ENCODE measurements around the gene HOXA11. TPM values are rescaled to one million over a fixed set of nuclear protein-coding genes. Genes with fewer than 3 reads are reported as not detected.

HOXA11 gene
- total and polyA plus RNA-seq, 10 donors: not detected

- TF ChIP-seq POLR2AphosphoS5 (IDR thresholded peaks at IDR 0.05): no peak
- TF ChIP-seq POLR2A (IDR thresholded peaks at IDR 0.05): no peak
- no peak for TF ChIP-seq CTCF (IDR thresholded peaks at IDR 0.05 in 8 of 11, conservative IDR thresholded peaks at IDR 0.05 in 3 of 11)
- Histone ChIP-seq H3K36me3 (no peaks in the 10 kb centered on the region), H3K9me3 (no peaks in the 10 kb centered on the region), H3K4me3 (no peak overlapping the region), H3K27ac (no peak overlapping the region), H3K4me1 (peaks cover 0 to 19% (median 14%) of the 10 kb centered on the region in 6 donors), H3K27me3 (replicated peaks in 1 of 7) (peaks cover 14 to 92% (median 80%) of the 10 kb centered on the region in 7 donors)
- DNase-seq: no peak
- intact Hi-C loops (cut with DNase I; ENCODE audit: low total_unique reads): no loop called here
Observed at GRCh38 chr7:27223941-27224575, 39.0 kb upstream of the HOXA11 start.

GRCh38 chr7:27221201-27221797, 36.3 kb upstream of the HOXA11 start:
- no peak for TF ChIP-seq POLR2AphosphoS5 (IDR thresholded peaks at IDR 0.05)
- no peak for DNase-seq
- H3K4me1 ChIP-seq: peaks cover 0 to 19% (median 14%) of the 10 kb centered on the region in 6 donors
- H3K4me3 ChIP-seq: no peak overlapping the region
- peaks cover 14 to 100% (median 85%) of the 10 kb centered on the region in 7 donors for H3K27me3 ChIP-seq (replicated peaks in 1 of 7)
- 79 to 92% (median 89%) methylated on average over 3 of the region's 3 CpGs for WGBS, 5 donors
- H3K9me3 ChIP-seq: no peaks in the 10 kb centered on the region
- no peak overlapping the region for H3K27ac ChIP-seq
- intact Hi-C loops (cut with DNase I; ENCODE audit: low total_unique reads): no loop called here
- no peaks in the 10 kb centered on the region for H3K36me3 ChIP-seq

GRCh38 chr7:27220440-27220955, 35.5 kb upstream of the HOXA11 start:
- intact Hi-C loops (cut with DNase I; ENCODE audit: low total_unique reads): no loop called here
- DNase-seq: no peak
- H3K36me3 ChIP-seq: no peaks in the 10 kb centered on the region
- TF ChIP-seq POLR2A (IDR thresholded peaks at IDR 0.05) (no peak), CTCF (IDR thresholded peaks at IDR 0.05 in 8 of 11, conservative IDR thresholded peaks at IDR 0.05 in 3 of 11) (no peak), POLR2AphosphoS5 (IDR thresholded peaks at IDR 0.05) (no peak)
- H3K4me1 ChIP-seq: peaks cover 0 to 17% (median 13%) of the 10 kb centered on the region in 6 donors
- peaks cover 9 to 100% (median 77%) of the 10 kb centered on the region in 7 donors for H3K27me3 ChIP-seq (replicated peaks in 1 of 7)
- peak overlapping the region in 3 of 8 donors; percentile 10 to 54 (median 13) for H3K4me3 ChIP-seq
- 3 to 8% (median 6%) methylated on average over 39 to 45 of the region's 45 CpGs for WGBS, 5 donors
- H3K27ac ChIP-seq: no peak overlapping the region
- H3K9me3 ChIP-seq: no peaks in the 10 kb centered on the region

- peaks cover 0 to 12% (median 8%) of the 10 kb centered on the region in 6 donors for H3K4me1 ChIP-seq
- intact Hi-C loops (cut with DNase I; ENCODE audit: low total_unique reads): no loop called here
- DNase-seq: no peak
- TF ChIP-seq POLR2AphosphoS5 (IDR thresholded peaks at IDR 0.05) (no peak), POLR2A (IDR thresholded peaks at IDR 0.05) (no peak), CTCF (IDR thresholded peaks at IDR 0.05 in 8 of 11, conservative IDR thresholded peaks at IDR 0.05 in 3 of 11) (no peak)
- no peak overlapping the region for H3K4me3 ChIP-seq
- 56 to 60% (median 57%) methylated on average over 4 of the region's 4 CpGs for WGBS, 5 donors
- H3K27me3 ChIP-seq (replicated peaks in 1 of 7): peaks cover 4 to 100% (median 70%) of the 10 kb centered on the region in 7 donors
- no peaks in the 10 kb centered on the region for H3K9me3 ChIP-seq
- H3K27ac ChIP-seq: no peak overlapping the region
- H3K36me3 ChIP-seq: no peaks in the 10 kb centered on the region
Observed at GRCh38 chr7:27219821-27220220, 34.8 kb upstream of the HOXA11 start.
